Left ventricle myocardium inferior (tissue), 1 donor: ENCODE results near the gene DCANP1. TPM values are rescaled to one million over a fixed set of nuclear protein-coding genes. Genes with fewer than 3 reads are reported as not detected.
A peak's percentile ranks its signal among the peaks of the same experiment; 100 is the strongest.

Source experiments
- DNase-seq: peaks from one replicate; pipeline ENCODE4 v3.0.0-alpha.2; 2020
- H3K27ac ChIP-seq: fragments of 200-600 bp; replicated peaks from 2 replicates; pipeline ENCODE4 v1.8.0; 2021
- H3K27me3 ChIP-seq: fragments of 200-600 bp; 2 replicates; pipeline ENCODE4 v1.8.0; 2021; ENCODE audit warnings: low read depth
- H3K36me3 ChIP-seq: fragments of 200-600 bp; 2 replicates; pipeline ENCODE4 v1.8.0; 2021
- H3K4me1 ChIP-seq: fragments of 200-600 bp; 2 replicates; pipeline ENCODE4 v1.8.0; 2021
- H3K4me3 ChIP-seq: fragments of 200-600 bp; 2 replicates; pipeline ENCODE4 v1.8.0; 2021; ENCODE audit warnings: mild to moderate bottlenecking, moderate library complexity
- H3K9me3 ChIP-seq: fragments of 200-600 bp; replicated peaks from 2 replicates; pipeline ENCODE4 v1.8.0; 2021
- CTCF ChIP-seq: fragments of 200-600 bp; IDR thresholded peaks from 2 replicates; pipeline ENCODE4 v1.8.0; 2021; ENCODE audit warnings: antibody characterized with exemption, mild to moderate bottlenecking, borderline replicate concordance
- intact Hi-C: fragments of 100-400 bp; cut with micrococcal nuclease; formaldehyde crosslinking; loops from one replicate; pipeline ENCODE4 v1.11.0; 2022
- total RNA-seq: library from RNA; stranded (reverse); fragmentation: NEBNext Ultra II Directional; extraction: Animal tissue kit (Norgen Biotek cat#: 25700); gene quantifications from one replicate; pipeline ENCODE4 v1.2.1, GENCODE V29; 2021
- donor health status: DM: no; HTN: yes; CAD: no; lungs with severe emphysema.

Gene DCANP1
- total RNA-seq, 1 donor from 2014 or later: not detected

- Histone ChIP-seq H3K27me3 (no peaks in the 10 kb centered on the region), H3K9me3 (peaks cover 14% of the 10 kb centered on the region), H3K27ac (no peak overlapping the region), H3K4me3 (no peak overlapping the region), H3K4me1 (no peaks in the 10 kb centered on the region), H3K36me3 (no peaks in the 10 kb centered on the region)
- no peak for TF ChIP-seq CTCF
- intact Hi-C loops: no loop called here
- DNase-seq: no peak
Observed at GRCh38 chr5:135417083-135417482, 30.1 kb downstream of the DCANP1 start.

GRCh38 chr5:135405082-135405481 lies 42.1 kb downstream of the DCANP1 start:
- no peak overlapping the region for H3K27ac ChIP-seq
- no peaks in the 10 kb centered on the region for H3K27me3 ChIP-seq
- no peak for DNase-seq
- H3K4me1 ChIP-seq: no peaks in the 10 kb centered on the region
- no peak for TF ChIP-seq CTCF
- no peak overlapping the region for H3K4me3 ChIP-seq
- intact Hi-C loops: no loop called here
- peaks cover 7% of the 10 kb centered on the region for H3K9me3 ChIP-seq
- H3K36me3 ChIP-seq: no peaks in the 10 kb centered on the region

- no peak overlapping the region for H3K4me3 ChIP-seq
- DNase-seq: no peak
- intact Hi-C loops: no loop called here
- H3K36me3 ChIP-seq: no peaks in the 10 kb centered on the region
- H3K27me3 ChIP-seq: no peaks in the 10 kb centered on the region
- H3K4me1 ChIP-seq: peaks cover 25% of the 10 kb centered on the region
- no peak for TF ChIP-seq CTCF
- H3K27ac ChIP-seq: no peak overlapping the region
- peaks cover 7% of the 10 kb centered on the region for H3K9me3 ChIP-seq
Observed at GRCh38 chr5:135402031-135402430, 45.1 kb downstream of the DCANP1 start.

GRCh38 chr5:135400866-135401265 lies 46.3 kb downstream of the DCANP1 start:
- TF ChIP-seq CTCF: no peak
- no peak overlapping the region for H3K4me3 ChIP-seq
- no peak for DNase-seq
- H3K27me3 ChIP-seq: no peaks in the 10 kb centered on the region
- no peaks in the 10 kb centered on the region for H3K36me3 ChIP-seq
- H3K27ac ChIP-seq: no peak overlapping the region
- H3K4me1 ChIP-seq: peaks cover 37% of the 10 kb centered on the region
- peaks cover 7% of the 10 kb centered on the region for H3K9me3 ChIP-seq
- intact Hi-C loops: no loop called here

- H3K36me3 ChIP-seq: no peaks in the 10 kb centered on the region
- no peaks in the 10 kb centered on the region for H3K27me3 ChIP-seq
- intact Hi-C loops: no loop called here
- H3K9me3 ChIP-seq: peaks cover 3% of the 10 kb centered on the region
- H3K27ac ChIP-seq: peak overlapping the region; percentile 97
- H3K4me1 ChIP-seq: peaks cover 46% of the 10 kb centered on the region
- DNase-seq: no peak
- no peak for TF ChIP-seq CTCF
- H3K4me3 ChIP-seq: peak overlapping the region; percentile 99
Observed at GRCh38 chr5:135399794-135400542, 47.2 kb downstream of the DCANP1 start.
